WTC11 (cell line): ENCODE measurements around the gene GHRHR. TPM values are rescaled to one million over a fixed set of nuclear protein-coding genes. Genes with fewer than 3 reads are reported as not detected.

Source experiments
- ATAC-seq: fragments of 200-7000 bp; cut with Tn5 transposase; 2 replicates; pipeline ENCODE4 v1.10.0; 2021; ENCODE audit warnings: mild to moderate bottlenecking, moderate library complexity
- CTCF ChIA-PET: fragments of 300-600 bp; sonication (Branson Sonifier 250); formaldehyde crosslinking; loops from one replicate; lab custom pipeline; 2021; ENCODE audit warnings: antibody characterized with exemption; lab: Charles Lee
- POLR2A ChIA-PET: fragments of 350-600 bp; sonication (Branson Sonifier 250); formaldehyde crosslinking; loops from one replicate; lab custom pipeline; 2021; ENCODE audit warnings: antibody characterized with exemption; lab: Charles Lee
- DNase-seq: peaks from one replicate; pipeline ENCODE4 v3.0.0; 2021; ENCODE audit warnings: low spot score
- H3K27ac Mint-ChIP-seq: 2 replicates; pipeline ENCODE4 v1.8.0; 2021; ENCODE audit warnings: mixed read lengths
- H3K27me3 Mint-ChIP-seq: 2 replicates; pipeline ENCODE4 v1.8.0; 2021; ENCODE audit warnings: low read depth, mild to moderate bottlenecking, moderate library complexity, mixed read lengths
- H3K36me3 Mint-ChIP-seq: 2 replicates; pipeline ENCODE4 v1.8.0; 2021; ENCODE audit warnings: mixed read lengths
- H3K4me1 Mint-ChIP-seq: 2 replicates; pipeline ENCODE4 v1.8.0; 2022; ENCODE audit warnings: mixed read lengths
- H3K4me3 Mint-ChIP-seq: 2 replicates; pipeline ENCODE4 v1.8.0; 2021; ENCODE audit warnings: mild to moderate bottlenecking, moderate library complexity, mixed read lengths
- H3K9me3 Mint-ChIP-seq: 2 replicates; pipeline ENCODE4 v1.8.0; 2021; ENCODE audit warnings: mixed read lengths
- CREB1 ChIP-seq: sonication (generic); formaldehyde crosslinking; IDR thresholded peaks from 2 replicates; pipeline ENCODE4 v1.8.0; 2023; ENCODE audit warnings: mild to moderate bottlenecking, missing genetic modification reagents
- ETV6 ChIP-seq: sonication (generic); formaldehyde crosslinking; IDR thresholded peaks from 2 replicates; pipeline ENCODE4 v1.8.1; 2022; ENCODE audit warnings: mild to moderate bottlenecking, missing genetic modification reagents
- FOXJ3 ChIP-seq: sonication (generic); formaldehyde crosslinking; IDR thresholded peaks from 2 replicates; pipeline ENCODE4 v1.9.0; 2021; ENCODE audit warnings: missing genetic modification reagents, mild to moderate bottlenecking, borderline replicate concordance
- FOXK1 ChIP-seq: sonication (generic); formaldehyde crosslinking; IDR thresholded peaks from 2 replicates; pipeline ENCODE4 v1.8.0; 2022; ENCODE audit warnings: mild to moderate bottlenecking, moderate library complexity, missing genetic modification reagents
- FOXP1 ChIP-seq: sonication (generic); formaldehyde crosslinking; IDR thresholded peaks from 2 replicates; pipeline ENCODE4 v1.8.0; 2022; ENCODE audit warnings: missing genetic modification reagents, mild to moderate bottlenecking, moderate library complexity, borderline replicate concordance
- JAZF1 ChIP-seq: fragments of 250-450 bp; sonication (Bioruptor Pico); IDR thresholded peaks from 2 replicates; pipeline ENCODE4 v1.9.0; 2021; ENCODE audit warnings: moderate library complexity, mild to moderate bottlenecking, inconsistent platforms
- MYBL2 ChIP-seq: sonication (generic); formaldehyde crosslinking; IDR thresholded peaks from 2 replicates; pipeline ENCODE4 v1.8.1; 2023; ENCODE audit warnings: mild to moderate bottlenecking, moderate library complexity, missing genetic modification reagents
- NFATC4 ChIP-seq: fragments of 250-450 bp; sonication (Bioruptor Pico); IDR thresholded peaks from 2 replicates; pipeline ENCODE4 v1.9.0; 2021; ENCODE audit warnings: mild to moderate bottlenecking
- NFYB ChIP-seq: sonication (generic); formaldehyde crosslinking; conservative IDR thresholded peaks from 2 replicates; pipeline ENCODE4 v1.8.0; 2022; ENCODE audit warnings: low read depth, missing genetic modification reagents
- NR3C1 ChIP-seq: sonication (generic); formaldehyde crosslinking; conservative IDR thresholded peaks from 2 replicates; pipeline ENCODE4 v1.8.1; 2023; ENCODE audit warnings: low read depth, mild to moderate bottlenecking, missing genetic modification reagents
- TEAD1 ChIP-seq: sonication (generic); formaldehyde crosslinking; IDR thresholded peaks from 2 replicates; pipeline ENCODE4 v1.8.0; 2022; ENCODE audit warnings: mild to moderate bottlenecking, missing genetic modification reagents
- TEAD4 ChIP-seq: sonication (generic); formaldehyde crosslinking; IDR thresholded peaks from 2 replicates; pipeline ENCODE4 v1.8.0; 2022; ENCODE audit warnings: mild to moderate bottlenecking, missing genetic modification reagents
- TP53 ChIP-seq: sonication (generic); formaldehyde crosslinking; IDR thresholded peaks from 2 replicates; pipeline ENCODE4 v1.8.1; 2023; ENCODE audit warnings: mild to moderate bottlenecking, missing genetic modification reagents
- ZNF232 ChIP-seq: sonication (generic); formaldehyde crosslinking; IDR thresholded peaks from 2 replicates; pipeline ENCODE4 v1.8.0; 2022; ENCODE audit warnings: mild to moderate bottlenecking, missing genetic modification reagents
- ZNF396 ChIP-seq: fragments of 250-450 bp; sonication (Bioruptor Pico); IDR thresholded peaks from 2 replicates; pipeline ENCODE4 v1.8.0; 2021; ENCODE audit warnings: mild to moderate bottlenecking, moderate library complexity, borderline replicate concordance
- ZNF423 ChIP-seq: fragments of 250-450 bp; sonication (Bioruptor Pico); IDR thresholded peaks from 2 replicates; pipeline ENCODE4 v2.1.2; 2022; ENCODE audit warnings: mild to moderate bottlenecking, moderate library complexity
- total RNA-seq: library from RNA; stranded (reverse); gene quantifications from 3 replicates; pipeline ENCODE4 v1.2.3, GENCODE V29; 2021
- TF ChIP-seq, protein P1 (sequence below): sonication (generic); formaldehyde crosslinking; IDR thresholded peaks from 2 replicates; pipeline ENCODE4 v1.8.1; 2023; ENCODE audit warnings: mild to moderate bottlenecking, missing genetic modification reagents, borderline replicate concordance
- TF ChIP-seq, protein P2 (sequence below): sonication (generic); formaldehyde crosslinking; IDR thresholded peaks from 2 replicates; pipeline ENCODE4 v1.8.1; 2022; ENCODE audit warnings: low read depth, mild to moderate bottlenecking, moderate library complexity, missing genetic modification reagents, borderline replicate concordance
- TF ChIP-seq, protein P3 (sequence below): fragments of 250-450 bp; sonication (Bioruptor Pico); IDR thresholded peaks from 2 replicates; pipeline ENCODE4 v1.9.0; 2021; ENCODE audit warnings: mild to moderate bottlenecking
- TF ChIP-seq, protein P4 (sequence below): fragments of 250-450 bp; sonication (Bioruptor Pico); IDR thresholded peaks from 2 replicates; pipeline ENCODE4 v1.9.0; 2021; ENCODE audit warnings: mild to moderate bottlenecking

Gene GHRHR
- total RNA-seq, 1 experiment from 2014 or later = 5.0 TPM

GRCh38 chr7:30997316-30997715, 33.6 kb downstream of the GHRHR start:
- ChIA-PET POLR2A (no interaction called here), CTCF (interaction anchor here (1.5 to 4.1 kb wide), 3 partner anchors 14 to 137 kb away, joined by 6 to 17 read pairs (median 13); no protein-coding TSS in a partner anchor)
- H3K4me3 Mint-ChIP-seq = no peak overlapping the region

GRCh38 chr7:30998180-30998579, 34.4 kb downstream of the GHRHR start:
- peaks cover 3% of the 10 kb centered on the region; the same call in 1 of the 2 replicates for H3K4me1 Mint-ChIP-seq
- peaks cover 16% of the 10 kb centered on the region for H3K36me3 Mint-ChIP-seq
- DNase-seq (no peak), ATAC-seq (no peak)
- ChIA-PET POLR2A (interaction anchor here (1.4 kb wide), 1 partner anchor 13 kb away, joined by 4 read pairs; no protein-coding TSS in a partner anchor), CTCF (interaction anchor here (1.5 to 4.1 kb wide), 3 partner anchors 15 to 136 kb away, joined by 6 to 17 read pairs (median 13); no protein-coding TSS in a partner anchor)
- no peaks in the 10 kb centered on the region for H3K27me3 Mint-ChIP-seq
- H3K4me3 Mint-ChIP-seq = no peak overlapping the region
- TF ChIP-seq, protein P1, sequence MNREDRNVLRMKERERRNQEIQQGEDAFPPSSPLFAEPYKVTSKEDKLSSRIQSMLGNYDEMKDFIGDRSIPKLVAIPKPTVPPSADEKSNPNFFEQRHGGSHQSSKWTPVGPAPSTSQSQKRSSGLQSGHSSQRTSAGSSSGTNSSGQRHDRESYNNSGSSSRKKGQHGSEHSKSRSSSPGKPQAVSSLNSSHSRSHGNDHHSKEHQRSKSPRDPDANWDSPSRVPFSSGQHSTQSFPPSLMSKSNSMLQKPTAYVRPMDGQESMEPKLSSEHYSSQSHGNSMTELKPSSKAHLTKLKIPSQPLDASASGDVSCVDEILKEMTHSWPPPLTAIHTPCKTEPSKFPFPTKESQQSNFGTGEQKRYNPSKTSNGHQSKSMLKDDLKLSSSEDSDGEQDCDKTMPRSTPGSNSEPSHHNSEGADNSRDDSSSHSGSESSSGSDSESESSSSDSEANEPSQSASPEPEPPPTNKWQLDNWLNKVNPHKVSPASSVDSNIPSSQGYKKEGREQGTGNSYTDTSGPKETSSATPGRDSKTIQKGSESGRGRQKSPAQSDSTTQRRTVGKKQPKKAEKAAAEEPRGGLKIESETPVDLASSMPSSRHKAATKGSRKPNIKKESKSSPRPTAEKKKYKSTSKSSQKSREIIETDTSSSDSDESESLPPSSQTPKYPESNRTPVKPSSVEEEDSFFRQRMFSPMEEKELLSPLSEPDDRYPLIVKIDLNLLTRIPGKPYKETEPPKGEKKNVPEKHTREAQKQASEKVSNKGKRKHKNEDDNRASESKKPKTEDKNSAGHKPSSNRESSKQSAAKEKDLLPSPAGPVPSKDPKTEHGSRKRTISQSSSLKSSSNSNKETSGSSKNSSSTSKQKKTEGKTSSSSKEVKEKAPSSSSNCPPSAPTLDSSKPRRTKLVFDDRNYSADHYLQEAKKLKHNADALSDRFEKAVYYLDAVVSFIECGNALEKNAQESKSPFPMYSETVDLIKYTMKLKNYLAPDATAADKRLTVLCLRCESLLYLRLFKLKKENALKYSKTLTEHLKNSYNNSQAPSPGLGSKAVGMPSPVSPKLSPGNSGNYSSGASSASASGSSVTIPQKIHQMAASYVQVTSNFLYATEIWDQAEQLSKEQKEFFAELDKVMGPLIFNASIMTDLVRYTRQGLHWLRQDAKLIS (CRISPR knock-in tag) = no peak
- TF ChIP-seq JAZF1 (CRISPR knock-in tag) = no peak
- TF ChIP-seq ZNF232 = no peak
- H3K27ac Mint-ChIP-seq = no peak overlapping the region
- peaks cover 15% of the 10 kb centered on the region for H3K9me3 Mint-ChIP-seq

More at GRCh38 chr7:30997316-30997715, 33.6 kb downstream of the GHRHR start:
- no peak for DNase-seq
- no peak for ATAC-seq
- Mint-ChIP-seq H3K36me3 (peaks cover 16% of the 10 kb centered on the region), H3K27ac (no peak overlapping the region), H3K4me1 (peaks cover 6% of the 10 kb centered on the region), H3K9me3 (peaks cover 9% of the 10 kb centered on the region), H3K27me3 (no peaks in the 10 kb centered on the region)
- TF ChIP-seq FOXP1 (CRISPR knock-in tag) (no peak), FOXK1 (CRISPR knock-in tag) (no peak), MYBL2 (no peak), FOXJ3 (no peak), NFYB (CRISPR knock-in tag) (no peak), CREB1 (no peak), NR3C1 (CRISPR knock-in tag) (no peak), ETV6 (CRISPR knock-in tag) (no peak), ZNF396 (CRISPR knock-in tag) (no peak), ZNF423 (CRISPR knock-in tag) (no peak), NFATC4 (no peak), TEAD1 (CRISPR knock-in tag) (no peak), TEAD4 (no peak), TP53 (CRISPR knock-in tag) (no peak)
- TF ChIP-seq, protein P2, sequence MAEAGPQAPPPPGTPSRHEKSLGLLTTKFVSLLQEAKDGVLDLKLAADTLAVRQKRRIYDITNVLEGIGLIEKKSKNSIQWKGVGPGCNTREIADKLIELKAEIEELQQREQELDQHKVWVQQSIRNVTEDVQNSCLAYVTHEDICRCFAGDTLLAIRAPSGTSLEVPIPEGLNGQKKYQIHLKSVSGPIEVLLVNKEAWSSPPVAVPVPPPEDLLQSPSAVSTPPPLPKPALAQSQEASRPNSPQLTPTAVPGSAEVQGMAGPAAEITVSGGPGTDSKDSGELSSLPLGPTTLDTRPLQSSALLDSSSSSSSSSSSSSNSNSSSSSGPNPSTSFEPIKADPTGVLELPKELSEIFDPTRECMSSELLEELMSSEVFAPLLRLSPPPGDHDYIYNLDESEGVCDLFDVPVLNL (CRISPR knock-in tag) = no peak
- TF ChIP-seq, protein P3, sequence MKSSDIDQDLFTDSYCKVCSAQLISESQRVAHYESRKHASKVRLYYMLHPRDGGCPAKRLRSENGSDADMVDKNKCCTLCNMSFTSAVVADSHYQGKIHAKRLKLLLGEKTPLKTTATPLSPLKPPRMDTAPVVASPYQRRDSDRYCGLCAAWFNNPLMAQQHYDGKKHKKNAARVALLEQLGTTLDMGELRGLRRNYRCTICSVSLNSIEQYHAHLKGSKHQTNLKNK (CRISPR knock-in tag) = no peak
- TF ChIP-seq, protein P4, sequence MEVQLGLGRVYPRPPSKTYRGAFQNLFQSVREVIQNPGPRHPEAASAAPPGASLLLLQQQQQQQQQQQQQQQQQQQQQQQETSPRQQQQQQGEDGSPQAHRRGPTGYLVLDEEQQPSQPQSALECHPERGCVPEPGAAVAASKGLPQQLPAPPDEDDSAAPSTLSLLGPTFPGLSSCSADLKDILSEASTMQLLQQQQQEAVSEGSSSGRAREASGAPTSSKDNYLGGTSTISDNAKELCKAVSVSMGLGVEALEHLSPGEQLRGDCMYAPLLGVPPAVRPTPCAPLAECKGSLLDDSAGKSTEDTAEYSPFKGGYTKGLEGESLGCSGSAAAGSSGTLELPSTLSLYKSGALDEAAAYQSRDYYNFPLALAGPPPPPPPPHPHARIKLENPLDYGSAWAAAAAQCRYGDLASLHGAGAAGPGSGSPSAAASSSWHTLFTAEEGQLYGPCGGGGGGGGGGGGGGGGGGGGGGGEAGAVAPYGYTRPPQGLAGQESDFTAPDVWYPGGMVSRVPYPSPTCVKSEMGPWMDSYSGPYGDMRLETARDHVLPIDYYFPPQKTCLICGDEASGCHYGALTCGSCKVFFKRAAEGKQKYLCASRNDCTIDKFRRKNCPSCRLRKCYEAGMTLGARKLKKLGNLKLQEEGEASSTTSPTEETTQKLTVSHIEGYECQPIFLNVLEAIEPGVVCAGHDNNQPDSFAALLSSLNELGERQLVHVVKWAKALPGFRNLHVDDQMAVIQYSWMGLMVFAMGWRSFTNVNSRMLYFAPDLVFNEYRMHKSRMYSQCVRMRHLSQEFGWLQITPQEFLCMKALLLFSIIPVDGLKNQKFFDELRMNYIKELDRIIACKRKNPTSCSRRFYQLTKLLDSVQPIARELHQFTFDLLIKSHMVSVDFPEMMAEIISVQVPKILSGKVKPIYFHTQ (CRISPR knock-in tag) = no peak
